SW 1271 (cell line): ENCODE results near the gene PODXL.
"Not testable (repeated sequence)": the region's sequence is repeated elsewhere in the genome, so short reads cannot be mapped to it uniquely, and the experiment has no call there.

Experiments
- DNase-seq, 2 experiments: peaks; one replicate each; lab custom pipeline; 2025; lab: John Stamatoyannopoulos, UW

Gene PODXL

DNA sequence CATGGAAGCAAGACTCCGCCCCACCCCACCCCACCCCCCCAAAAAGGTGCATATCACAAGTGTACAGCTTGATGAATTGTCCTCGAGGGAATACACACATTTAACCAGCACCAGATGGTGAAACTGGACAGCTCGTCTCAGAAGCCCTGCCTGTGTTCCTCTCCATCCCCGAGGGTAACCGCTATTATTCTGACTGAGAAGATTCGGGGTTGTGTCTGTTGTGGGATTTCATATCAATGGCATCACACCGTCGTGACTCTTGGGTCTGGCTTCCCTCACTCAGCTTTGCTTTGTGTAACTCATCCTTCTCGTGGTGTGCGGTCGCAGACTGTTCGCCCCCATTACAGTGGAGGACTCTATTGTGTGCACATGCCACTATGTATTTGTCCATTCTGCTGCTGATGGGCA, 18.9 kb downstream of the PODXL start:
- DNase-seq: no peak

DNA sequence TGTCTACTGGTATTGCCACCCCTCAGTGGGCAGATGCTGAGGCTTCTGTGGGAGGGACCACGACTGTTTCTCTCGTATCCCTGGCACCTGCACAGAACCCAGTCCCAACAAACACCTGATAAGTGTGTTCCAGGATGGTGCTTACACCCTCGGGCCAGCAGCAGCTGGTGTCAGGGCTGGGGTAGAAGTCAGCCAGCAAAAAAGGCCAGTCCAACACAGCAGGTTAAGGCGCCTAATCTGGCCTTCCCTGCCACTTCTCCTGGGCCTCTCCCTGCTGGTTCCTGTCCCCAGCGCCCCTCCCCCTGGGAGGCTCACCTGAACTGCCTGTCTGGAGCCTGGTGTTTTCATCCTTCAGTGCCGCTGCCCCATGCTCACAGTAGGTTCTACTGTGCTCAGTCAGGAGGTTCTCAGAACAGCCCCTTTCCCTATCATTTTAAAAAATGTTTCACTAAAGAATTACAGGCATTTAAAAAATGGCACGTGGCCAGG, 20.0 kb downstream of the PODXL start:
- DNase-seq: no peak

DNA sequence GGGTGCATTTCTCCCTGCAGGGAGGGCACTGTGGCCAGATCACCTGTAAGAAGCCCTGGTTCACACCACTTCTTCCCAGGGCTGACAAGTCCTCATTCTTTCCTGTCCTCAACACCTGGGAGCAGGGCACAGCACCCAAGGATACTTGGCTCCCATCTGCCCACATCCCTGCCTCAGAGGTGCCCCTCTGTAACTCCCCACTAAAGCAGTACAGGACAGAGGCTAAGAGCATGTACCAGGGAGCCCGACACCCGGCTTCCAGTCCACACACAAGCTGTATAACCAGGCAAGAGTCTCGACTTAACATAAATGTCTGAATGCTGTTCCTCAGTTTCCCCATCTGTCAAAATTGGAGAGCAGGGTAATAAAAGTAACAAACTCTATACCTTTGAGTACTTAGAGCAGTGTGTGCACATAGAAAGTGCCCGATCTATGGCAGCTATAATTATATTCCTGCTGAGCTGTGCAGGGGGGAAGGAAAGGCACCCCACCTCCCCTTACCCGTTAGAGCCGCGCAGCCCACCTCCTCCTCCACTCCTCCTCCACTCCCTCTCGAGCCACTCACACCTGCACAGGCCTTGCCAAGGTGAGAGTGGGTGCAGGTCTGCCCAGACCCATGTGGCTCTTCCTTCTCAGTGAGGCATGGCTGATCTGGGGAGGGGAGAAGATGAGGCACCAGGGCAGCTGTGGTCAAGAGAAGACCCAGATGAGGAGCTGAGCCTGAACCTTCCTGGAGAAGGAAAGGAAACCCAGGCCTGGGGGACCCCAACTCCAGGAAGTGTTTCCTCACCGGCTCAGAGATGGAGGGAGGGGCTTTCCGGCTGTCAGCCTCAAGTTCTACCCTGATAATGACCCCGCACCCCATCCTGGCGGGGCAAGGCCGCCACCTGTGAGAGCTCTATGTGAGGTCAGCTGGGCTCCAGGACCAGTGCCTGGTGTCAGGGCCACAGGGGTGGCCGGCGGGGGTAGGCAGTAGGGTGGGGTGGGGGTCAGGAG, 22.6 kb downstream of the PODXL start:
- no peak for DNase-seq

DNA sequence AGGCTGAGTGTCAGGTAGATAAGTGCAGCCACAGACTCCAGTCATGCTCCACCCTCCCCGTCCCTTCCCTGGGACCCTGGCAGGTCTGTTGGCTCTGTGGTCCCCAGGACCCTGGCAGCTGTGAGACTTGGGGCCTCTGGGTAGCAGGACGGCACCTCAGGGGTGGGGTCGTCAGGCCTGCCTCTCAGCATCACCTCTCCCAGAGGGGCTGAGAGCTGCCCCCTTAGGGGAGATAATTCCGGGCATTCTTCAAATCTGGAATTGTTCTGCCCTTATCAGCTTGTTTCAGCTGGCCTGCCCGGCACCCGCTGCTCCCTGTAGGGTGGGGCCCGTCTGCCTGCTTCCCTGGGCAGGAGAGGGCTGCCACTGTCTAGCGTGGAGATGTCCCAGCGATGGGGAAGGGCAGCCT, 23.3 kb downstream of the PODXL start:
- DNase-seq: no peak

DNA sequence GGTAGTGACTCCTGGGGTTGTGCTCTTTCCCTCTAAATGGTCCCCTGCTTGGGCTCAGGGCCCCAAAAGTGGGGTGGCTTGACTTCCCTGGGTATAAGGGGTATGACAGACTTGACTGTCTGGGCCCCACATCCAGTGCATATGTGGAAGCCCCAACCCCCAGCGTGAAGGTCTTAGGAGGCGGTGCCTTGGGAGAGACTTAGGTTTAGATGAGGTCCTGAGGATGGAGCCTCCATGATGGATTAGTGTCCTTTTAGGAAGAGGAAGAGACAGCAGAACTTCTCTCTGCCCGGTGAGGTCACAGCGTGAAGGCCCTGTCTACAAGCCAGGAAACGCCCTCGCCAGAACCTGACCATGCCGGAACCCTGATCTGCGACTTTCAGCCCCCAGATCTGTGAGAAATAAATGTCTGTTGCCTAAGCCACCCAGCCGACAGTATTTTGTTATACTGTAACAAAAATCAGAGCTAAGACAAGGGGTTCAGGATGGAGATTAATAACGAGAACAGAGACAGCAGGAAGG, 23.8 kb downstream of the PODXL start:
- DNase-seq: no peak

DNA sequence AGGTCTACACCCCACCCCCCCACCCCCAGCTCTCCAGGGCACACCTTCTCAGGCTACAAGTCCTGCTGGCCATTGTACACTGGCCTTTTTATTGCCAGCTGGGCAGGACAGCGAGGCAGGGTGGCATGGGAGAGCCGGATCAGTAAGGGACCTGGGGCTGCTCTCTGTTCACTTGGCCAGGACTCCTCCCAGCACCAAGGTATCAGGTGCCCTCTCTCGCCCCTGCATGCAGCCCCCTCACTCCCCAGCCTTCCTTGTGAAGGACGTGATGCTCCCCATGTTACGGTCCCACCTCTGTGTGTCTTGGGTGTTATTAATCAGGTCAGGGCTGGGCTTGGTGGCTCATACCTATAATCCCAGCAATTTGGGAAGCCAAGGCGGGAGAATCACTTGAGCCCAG, 26.3 kb downstream of the PODXL start:
- no peak for DNase-seq

DNA sequence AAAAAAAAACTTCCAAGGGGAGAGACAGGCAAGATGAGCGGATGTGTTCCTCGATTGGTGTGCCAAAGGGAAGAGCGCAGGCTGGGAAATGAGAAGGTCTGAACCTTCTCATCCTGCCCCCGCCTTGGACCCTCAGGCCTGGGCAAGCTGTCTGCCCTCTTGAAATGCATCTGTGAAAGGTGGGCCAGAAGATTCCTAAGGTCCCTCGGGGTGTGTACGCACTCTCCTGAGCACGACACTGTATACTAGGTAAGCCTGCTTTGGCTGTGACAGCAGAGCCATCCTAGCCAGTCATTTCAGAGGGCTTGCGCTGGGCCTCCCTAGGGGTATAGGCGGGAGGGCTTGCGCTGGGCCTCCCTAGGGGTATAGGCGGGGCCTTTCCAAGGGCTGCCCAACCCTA, 26.8 kb downstream of the PODXL start:
- no peak for DNase-seq

DNA sequence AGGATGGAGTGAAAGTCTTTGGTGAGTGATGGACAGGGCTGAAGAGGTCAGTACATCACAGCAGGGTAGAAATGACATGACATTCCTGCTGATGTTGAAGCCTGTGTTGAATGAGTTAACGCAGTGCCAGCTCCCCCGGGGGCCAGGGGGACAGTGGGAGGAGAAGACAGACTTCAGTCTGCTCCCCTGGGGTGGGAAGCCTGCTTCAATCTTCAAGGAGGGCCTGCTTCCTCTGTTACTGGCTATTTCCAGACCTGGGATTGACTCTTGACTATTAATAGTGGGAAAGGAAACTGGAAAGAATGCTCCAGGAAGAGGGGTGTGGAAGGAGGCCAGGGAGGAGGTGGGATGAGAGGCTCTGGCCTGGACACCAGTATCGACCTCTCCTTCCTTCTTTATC, 27.2 kb downstream of the PODXL start:
- no peak for DNase-seq

DNA sequence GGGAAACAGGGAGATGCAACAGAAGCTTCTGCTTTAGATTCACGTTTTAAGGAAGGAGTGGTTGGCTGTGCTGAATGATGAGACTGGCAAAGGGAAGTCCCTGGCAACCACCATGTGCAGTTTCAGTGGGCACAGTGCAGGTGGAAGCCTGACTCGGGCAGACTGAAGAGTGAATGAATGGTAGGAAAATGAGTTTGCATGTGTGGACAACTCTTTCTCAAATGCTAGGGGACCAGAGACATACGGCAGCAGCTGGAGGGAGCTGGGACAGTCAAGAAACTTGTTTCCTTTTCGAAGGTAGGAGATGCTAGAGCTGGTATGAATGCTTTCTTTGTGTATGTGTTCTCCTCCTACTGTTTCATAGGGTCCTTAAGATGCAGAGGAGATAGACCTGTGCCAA, 29.0 kb downstream of the PODXL start:
- DNase-seq: no peak

DNA sequence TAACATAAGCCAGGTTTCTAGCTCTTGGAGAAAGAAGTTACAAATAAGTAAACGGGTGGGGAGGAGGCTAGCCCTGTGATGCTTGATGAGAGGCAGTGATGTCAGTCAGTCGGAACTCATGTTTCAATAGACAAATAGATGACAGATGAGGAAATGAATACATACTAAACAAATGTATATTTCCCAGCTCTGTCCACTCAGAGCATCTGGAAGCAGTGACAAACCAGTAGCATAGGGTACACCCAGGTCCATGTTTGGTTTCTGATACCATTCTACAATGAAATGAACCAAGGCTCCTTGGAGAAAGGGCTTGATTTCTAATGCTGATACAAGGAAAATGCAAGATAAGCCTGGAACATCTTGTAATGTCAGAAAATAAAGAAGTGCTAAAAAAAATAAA, 30.6 kb downstream of the PODXL start:
- no peak for DNase-seq

DNA sequence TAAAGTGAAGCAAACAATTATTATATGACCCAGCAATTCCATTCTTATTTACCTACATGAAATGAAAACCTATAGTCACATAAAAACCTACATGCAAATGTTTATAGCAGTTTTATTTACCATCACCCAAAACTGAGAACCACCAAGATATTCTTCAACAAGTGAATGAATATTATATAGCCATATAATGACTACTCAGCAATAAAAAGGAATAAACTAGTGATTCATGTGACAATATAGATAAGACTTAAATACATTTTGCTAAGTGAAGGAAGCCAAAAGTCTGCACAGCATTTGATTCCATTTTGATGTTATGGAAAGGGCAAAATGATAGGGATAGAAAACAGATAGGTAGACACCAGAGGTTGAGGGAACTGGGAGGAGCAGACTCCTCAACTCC, 31.7 kb downstream of the PODXL start:
- no peak for DNase-seq

DNA sequence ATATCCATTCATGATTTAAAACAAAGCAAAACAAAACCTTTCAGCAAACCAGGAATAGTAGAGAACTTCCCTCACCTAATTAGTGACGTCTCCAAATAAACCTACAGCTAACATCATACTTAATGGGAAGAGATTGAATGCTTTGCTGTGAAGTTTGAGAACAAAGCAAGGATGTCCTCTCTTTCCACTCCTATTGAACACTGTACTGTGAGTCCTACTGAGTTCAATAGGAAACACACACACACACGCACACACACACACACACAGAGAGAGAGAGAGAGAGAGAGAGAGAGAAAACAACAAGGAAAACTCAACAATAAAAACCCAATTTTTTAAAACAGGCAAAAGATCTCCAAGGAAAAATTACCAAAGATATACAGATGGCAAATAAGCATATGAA, 32.3 kb downstream of the PODXL start:
- DNase-seq: no peak

DNA sequence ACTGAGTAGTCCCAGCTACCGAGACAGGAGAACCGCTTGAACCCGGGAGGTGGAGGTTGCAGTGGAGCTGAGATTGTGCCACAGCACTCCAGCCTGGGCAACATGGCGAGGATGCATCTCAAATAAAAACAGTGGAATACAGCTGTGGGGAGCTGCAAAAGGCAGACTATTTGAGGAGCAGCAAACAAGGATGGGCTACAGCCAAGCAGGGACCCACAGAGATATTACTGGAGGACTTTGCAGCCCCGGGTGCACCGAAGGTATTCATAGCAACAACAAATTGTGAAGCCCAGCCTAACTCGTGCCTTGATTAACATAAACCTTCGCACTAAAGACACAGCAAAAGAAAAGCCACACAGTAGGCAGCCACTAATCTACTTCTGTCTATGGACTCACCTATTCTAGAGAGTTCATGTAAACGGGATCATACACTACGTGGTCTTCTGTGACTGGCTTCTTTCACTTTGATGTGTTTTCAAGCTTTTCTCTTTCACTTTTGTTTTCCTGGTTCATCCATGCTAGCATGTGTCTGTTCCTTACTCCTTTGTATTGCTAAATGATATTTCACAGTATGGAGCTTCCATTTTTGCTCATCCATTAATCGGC, 34.0 kb downstream of the PODXL start:
- DNase-seq: no peak

DNA sequence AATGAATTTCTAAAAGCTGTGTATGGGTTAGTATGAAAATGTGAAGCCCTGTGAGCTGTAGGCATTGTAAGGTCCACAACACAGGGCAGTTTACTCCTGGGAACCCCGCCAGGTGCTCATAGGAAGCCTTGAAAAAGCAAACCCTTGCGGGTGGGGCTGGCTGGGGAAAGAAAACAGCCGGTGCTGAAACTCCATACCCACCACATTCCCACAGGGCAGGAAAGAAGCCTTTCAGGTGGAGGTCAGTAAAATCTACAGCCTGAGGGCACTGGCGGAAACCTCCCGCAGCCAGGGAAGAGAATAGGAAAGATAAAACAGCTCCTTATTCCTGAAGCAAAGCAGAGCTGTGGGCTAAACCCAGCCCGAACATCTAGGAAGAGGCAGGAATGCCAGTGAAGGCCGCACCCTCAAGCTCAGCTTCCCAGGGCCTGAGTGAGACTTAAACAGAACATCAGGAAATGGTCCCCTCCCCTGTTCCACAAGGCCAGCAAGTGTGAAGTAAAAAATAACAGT, 34.7 kb downstream of the PODXL start:
- no peak for DNase-seq

DNA sequence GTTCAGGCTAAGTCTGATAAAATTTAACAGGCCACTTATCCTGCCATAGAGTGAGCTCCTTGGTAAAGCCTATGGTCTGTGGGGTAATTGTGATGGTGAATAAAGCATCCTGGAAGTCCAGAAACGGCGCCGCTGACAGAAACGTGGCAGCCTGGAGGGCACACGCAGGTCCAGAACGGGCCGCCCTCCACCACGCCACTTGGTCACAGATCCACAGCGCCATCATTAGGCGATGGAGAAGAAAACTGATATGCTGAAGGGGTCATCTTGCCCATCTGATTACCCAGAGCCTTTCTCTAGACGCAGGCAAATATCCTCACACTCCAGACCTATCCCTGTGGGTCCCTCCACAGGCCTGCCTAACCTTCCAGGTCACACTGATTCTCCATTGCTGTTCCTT, 37.8 kb downstream of the PODXL start:
- no peak for DNase-seq

DNA sequence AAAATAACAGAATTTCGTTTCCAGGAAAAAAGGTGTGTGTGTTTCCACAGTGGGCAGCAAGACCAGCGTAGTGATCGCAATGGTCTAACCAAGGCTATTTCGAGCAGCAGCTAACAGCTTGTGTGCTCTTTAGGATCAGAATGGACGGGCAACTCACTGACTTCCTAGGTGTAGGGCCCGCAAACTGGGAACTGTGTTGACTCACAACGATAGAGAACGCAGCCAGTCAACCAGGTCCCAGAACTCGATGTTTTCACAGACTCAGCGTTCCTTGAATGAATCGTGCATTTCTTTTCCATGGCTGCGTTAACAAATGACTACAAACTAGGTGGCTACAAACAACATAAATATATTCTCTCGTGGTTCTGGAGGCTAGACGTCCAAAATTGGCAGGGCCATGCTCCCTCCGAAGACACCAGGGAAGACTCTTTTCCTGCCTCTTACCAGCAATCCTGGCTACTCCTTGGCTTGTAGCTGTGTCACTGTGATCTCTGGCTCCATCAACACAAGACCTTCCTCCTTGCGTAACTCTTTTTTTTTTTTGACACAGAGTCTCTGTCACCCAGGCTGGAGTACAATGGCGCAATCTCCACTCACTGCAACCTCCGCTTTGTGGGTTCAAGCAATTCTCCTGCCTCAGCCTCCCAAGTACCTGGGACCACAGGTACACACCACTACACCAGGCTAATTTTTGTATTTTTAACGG, 39.1 kb downstream of the PODXL start:
- DNase-seq: no peak

DNA sequence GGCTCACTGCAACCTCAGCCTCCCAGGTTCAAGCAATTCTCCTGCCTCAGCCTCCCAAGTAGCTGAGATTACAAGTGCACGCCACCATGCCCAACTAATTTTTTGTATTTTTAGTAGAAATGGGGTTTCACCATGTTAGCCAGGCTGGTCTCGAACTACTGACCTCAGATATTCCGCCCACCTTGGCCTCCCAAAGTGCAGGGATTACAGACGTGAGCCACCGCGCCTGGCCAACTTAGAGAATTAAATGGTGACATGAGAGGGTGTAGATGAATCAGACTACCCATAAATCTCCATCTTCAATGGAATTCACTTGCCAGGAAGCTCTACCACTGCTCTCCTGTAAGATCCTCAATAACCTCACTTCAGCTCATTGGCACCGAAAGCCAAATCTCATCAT, 41.0 kb downstream of the PODXL start:
- DNase-seq: not testable (repeated sequence)

DNA sequence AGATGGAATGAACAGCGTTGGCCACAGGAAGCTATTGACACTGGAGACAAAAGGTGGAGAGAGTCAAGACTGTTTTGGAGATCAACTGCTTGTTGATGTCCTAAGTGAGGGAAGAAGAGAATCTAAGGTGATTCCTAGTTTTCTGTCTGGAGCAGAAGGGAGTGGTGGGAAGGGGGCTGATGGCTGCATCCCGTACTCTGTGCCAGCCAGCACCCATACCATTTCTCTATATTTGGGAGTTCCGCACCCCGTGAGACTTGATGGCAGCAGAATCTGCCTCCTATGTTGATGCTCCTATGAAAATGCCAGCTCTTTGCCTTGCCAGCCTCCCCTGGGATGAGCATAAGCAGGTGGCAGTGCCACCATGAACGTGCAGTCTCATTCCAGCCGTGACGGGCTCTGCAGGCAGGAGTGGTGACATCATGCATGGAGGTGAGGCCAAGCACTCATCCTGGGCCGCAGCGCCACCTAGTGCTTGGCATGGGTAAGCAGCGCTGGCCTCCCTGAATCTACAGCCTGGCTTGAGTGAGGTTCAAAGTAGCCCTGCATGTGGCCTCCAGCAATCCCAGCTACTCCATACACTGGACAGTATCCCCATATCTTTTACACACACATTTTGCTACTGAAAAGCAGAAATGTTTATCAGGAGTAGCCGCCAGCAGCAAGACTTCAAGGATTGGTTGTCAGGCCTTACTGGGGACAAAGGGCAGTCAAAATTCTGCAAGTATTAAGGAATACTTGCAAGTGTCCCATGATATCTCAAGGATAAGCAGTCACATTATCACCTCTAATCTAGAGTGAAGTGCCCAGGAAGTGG, 43.0 kb downstream of the PODXL start:
- DNase-seq: peak; percentile 47 to 78

DNA sequence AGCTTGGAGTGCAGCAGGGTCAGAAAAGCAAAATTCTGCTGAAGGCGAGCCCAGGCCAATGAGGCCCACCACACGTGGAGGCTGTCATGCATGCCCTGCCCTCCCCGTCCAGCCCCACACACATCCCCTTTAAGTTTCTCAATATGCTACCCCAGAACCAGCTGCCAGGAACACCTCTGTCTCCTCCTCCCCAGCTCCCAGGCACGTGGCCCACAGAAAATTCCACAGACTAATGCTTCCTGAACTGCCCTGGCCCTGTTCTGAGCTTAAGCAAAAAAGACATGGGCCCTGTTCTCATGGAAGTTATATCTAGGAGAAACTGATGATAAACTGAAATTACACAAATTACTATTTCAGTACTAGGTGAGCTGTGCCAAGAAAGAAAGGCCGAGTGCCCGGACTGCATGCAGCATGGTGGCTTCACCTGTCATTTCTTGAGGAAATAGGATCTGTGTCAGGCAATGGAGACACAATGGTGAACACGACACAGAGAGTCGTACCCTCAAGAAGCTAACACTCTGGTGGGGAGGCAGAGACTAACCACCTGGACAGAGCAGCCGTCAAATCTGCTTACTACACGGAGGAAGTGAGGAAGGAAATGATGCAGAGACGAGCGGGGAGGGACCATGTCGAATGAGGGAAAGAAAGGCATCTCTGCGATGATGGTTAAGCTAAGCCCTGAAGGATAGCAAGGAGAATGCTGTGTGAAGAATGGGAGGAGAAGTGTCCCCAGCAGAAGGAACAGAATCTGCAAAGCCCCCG, 44.5 kb downstream of the PODXL start:
- no peak for DNase-seq

DNA sequence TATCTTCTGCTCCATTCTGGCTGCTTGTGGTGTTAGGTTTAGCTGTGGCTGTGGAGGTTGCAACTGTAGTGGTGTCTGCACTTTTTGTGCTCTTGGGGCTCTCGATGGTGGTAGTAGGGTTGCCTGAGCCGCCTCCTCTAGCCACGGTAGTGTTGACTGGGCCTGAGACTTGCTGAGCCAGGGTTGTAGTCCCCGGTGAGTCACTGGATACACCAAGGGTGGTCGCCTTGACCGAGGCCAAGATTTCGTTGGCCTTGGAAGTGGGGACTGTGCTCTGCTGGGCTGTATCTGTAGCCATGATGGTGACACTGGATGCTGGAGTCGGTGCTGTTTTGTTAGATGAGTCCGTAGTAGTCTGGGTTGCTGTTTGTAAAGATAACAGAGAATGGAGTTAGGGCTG, 45.4 kb downstream of the PODXL start:
- DNase-seq: no peak

DNA sequence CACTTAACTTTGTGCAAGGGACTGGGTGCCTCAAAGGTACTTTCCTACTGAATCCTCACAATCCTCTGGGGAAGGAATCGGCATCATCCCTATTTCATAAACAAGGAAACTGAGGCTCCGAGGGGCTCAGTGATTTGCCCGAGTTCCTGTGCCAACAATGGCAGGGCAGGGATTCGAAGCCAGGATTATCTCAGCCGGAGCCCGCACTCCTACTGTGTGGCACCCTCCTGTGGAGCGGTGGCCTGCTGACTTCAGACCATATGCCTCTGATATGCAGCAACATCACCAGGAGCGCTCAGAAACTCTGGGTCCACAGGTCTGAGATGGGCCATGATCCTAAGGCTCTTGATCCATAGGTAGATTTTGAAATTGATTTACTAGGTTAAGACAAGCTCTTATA, 46.6 kb downstream of the PODXL start:
- DNase-seq: no peak
